GM13977 (cell line): ENCODE data around the gene PFKFB2.

Source experiments
- DNase-seq: peaks from one replicate; pipeline ENCODE4 v3.0.0; 2012; ENCODE audit warnings: low spot score
- in situ Hi-C: fragments of 300-500 bp; cut with MboI; formaldehyde crosslinking; loops from one replicate; pipeline ENCODE4 v1.12.0; 2022; ENCODE audit warnings: low sequenced_read_pairs, low pct_unique_long_range_greater_than_20kb, mixed read lengths, inconsistent platforms; ENCODE audit not compliant: unreplicated experiment
- TF ChIP-seq, protein P1 (sequence below): IDR thresholded peaks from 2 replicates; pipeline ENCODE4 v1.5.1; 2012; ENCODE audit warnings: mild to moderate bottlenecking, control low read depth; ENCODE audit not compliant: insufficient read depth; ENCODE audit errors: extremely low read depth, missing control alignments

PFKFB2 gene

GRCh38 chr1:207103892-207104373, 50.9 kb downstream of the PFKFB2 start, which contains the start of gene C4BPA:
TSS of gene C4BPA (plus strand) at chr1:207104233. CDS start at chr1:207113026, 8,793 bp downstream.
- TF ChIP-seq, protein P1, sequence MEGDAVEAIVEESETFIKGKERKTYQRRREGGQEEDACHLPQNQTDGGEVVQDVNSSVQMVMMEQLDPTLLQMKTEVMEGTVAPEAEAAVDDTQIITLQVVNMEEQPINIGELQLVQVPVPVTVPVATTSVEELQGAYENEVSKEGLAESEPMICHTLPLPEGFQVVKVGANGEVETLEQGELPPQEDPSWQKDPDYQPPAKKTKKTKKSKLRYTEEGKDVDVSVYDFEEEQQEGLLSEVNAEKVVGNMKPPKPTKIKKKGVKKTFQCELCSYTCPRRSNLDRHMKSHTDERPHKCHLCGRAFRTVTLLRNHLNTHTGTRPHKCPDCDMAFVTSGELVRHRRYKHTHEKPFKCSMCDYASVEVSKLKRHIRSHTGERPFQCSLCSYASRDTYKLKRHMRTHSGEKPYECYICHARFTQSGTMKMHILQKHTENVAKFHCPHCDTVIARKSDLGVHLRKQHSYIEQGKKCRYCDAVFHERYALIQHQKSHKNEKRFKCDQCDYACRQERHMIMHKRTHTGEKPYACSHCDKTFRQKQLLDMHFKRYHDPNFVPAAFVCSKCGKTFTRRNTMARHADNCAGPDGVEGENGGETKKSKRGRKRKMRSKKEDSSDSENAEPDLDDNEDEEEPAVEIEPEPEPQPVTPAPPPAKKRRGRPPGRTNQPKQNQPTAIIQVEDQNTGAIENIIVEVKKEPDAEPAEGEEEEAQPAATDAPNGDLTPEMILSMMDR: no peak
- no peak for DNase-seq
- in situ Hi-C loops: no loop called here

GRCh38 chr1:207109004-207109403, 55.9 kb downstream of the PFKFB2 start:
- in situ Hi-C loops: no loop called here
- DNase-seq: no peak
- TF ChIP-seq, protein P1: no peak

- TF ChIP-seq, protein P1: no peak
Observed at GRCh38 chr1:207112616-207113296, 59.7 kb downstream of the PFKFB2 start.

GRCh38 chr1:207115269-207115668, 62.2 kb downstream of the PFKFB2 start:
- TF ChIP-seq, protein P1: no peak
- no peak for DNase-seq
- in situ Hi-C loops: no loop called here

More at GRCh38 chr1:207112616-207113296, 59.7 kb downstream of the PFKFB2 start:
- in situ Hi-C loops: no loop called here
- DNase-seq: no peak

DNA sequence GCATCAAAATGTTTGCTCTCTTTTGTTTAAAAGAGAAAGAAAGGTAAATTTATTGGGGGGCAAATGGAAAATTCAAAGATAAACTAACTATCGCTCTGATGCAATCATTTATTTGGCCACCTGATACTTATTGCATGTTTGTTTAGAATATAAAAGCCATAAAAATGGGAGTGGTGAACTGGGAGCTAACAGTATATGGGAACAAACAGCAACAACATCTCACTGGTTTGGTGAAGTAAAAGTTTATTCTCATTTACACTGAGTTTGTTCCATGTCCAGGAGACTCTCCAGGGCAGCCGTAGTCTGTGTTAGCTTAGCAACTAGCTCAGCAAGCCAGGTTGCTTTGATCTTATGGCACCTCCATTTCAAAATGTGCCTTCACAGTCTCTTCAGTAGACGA, 71.3 kb downstream of the PFKFB2 start:
- DNase-seq: no peak

GRCh38 chr1:207128336-207128921, 75.4 kb downstream of the PFKFB2 start:
- TF ChIP-seq, protein P1: no peak
- in situ Hi-C loops: no loop called here
- no peak for DNase-seq

More for the DNA sequence above, 71.3 kb downstream of the PFKFB2 start:
- TF ChIP-seq, protein P1: no peak
- in situ Hi-C loops: no loop called here
